ENCODE data around the gene SCAMP4.

Gene SCAMP4

DNA sequence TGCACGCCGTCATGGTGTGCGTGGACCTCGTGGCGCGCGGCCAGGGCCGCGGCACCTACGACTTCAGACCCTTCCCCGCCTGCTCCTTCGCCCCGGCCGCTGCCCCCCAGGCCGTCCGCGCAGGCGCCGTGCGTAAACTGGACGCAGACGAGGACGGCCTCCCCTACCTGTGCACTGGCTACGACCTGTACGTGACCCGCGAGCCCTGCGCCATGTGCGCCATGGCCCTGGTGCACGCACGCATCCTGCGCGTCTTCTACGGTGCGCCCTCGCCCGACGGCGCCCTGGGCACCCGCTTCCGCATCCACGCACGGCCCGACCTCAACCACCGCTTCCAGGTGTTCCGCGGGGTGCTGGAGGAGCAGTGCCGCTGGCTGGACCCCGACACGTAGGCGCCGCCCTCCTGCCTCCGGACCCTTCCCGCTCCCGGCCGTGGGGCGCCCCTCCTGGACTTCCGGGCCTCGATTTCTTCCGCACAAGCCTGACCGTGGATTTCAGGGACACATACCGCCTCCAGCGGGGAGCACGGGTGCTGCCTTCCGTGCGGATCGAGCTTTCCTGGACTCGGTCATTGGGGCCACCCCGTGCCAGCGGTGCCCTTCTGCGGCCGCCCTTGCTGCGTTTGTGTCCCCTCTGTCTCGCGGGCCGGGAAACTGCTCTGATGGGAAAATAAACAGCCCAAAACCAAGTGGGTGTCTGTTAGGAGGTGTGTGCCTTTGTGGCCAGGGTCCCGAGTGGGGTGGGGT, 7.7 kb downstream of the SCAMP4 start:
- DNase-seq (ENCODE audit: low read depth): no peak

DNA sequence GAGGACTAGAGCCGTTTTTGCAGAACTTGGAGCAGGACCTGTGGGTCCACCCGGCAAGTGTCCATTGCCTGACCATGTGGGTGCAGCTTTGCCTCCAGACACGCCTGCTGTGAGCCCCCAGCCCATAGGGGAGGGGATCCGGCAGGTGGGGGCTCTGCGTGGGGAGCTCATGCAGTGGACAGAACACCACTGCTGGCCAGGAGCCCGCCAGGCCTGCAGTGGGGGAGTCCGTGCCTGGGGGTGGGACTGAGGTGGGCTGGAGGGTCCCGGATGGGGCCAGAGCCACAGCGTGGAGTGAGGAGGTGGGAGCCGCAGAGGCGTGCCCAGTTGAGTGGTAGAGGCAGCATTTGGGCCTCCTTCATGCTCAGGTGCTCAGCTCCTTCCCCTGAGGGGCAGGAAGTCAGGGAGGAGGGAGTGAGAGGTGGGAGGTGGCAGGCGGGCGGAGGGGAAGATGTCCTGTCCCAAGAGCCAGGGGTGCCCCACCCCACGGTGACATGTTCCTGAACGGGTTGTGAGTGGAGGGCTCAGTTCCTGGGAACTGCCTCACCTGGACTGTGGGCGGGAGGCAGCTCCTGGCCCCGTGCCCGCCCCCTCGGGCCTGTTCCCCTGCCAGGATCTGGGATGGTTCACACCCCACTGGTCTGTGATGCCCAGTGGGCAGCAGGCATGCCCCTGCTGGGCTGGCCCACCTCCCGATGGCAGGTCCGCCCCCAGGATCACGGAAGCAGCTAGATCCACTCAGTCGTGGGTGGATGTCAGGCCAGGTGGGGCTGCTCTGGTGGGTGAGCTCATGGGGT, 8.8 kb downstream of the SCAMP4 start:
- DNase-seq (ENCODE audit: low read depth): no peak

DNA sequence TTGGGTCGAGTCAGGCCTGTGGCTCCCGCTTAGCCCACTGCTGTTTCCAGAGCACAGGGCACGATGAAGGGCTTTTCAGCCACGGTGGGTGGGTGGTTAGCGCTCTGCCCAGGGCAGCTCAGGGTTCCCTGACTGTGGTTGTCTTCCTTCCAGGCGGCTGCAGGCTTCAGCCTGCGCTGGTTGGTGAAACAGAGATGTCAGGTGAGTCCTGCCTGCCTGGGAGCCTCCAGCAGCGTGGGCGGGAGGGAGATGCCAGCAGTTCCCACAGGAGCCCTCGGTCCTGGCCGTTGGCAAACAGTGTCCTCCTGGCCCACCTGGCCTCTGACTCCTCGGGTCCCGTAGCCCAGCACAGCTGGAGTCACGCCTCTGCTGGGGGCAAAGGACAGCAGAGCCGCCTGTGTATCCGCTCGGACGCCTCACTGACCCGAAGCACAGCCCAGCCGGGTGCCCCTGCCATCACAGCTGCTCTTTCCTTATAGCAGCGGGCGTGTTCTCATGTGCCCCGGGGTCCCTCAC, 9.7 kb downstream of the SCAMP4 start:
- DNase-seq (ENCODE audit: low read depth): no peak

DNA sequence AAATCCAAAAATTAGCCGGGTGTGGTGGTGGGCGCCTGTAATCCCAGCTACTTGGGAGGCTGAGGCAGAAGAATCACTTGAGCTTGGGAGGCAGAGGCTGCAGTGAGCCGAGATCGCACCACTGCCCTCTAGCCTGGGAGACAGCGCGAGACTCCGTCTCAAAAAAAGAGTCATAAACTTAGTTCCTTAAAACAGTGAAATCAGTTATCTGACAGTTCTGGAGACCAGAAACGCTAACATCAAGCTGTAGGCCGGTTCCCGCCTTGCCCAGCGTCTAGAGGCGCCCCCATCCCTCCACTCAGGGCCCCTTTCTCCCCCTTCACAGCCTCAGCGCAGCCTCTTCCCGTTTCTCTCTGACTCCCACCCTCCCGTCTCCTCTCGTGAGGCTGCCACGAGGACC, 11.9 kb downstream of the SCAMP4 start:
- no peak for DNase-seq (ENCODE audit: low read depth)

DNA sequence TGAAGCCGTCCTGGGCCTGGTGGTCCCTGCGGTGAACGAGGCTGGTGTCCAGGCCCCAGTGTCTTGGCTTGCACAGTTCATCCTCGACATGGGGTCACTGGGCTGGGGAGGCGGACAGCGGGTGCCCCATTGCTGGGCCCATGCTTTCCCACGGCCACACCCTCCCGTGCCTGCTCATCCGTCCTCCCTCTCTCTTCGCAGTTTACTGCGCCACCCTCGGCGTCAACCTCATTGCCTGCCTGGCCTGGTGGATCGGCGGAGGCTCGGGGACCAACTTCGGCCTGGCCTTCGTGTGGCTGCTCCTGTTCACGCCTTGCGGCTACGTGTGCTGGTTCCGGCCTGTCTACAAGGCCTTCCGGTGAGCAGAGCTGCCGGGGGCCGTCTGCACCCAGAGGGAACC, 12.7 kb downstream of the SCAMP4 start:
- no peak for DNase-seq (ENCODE audit: low read depth)

DNA sequence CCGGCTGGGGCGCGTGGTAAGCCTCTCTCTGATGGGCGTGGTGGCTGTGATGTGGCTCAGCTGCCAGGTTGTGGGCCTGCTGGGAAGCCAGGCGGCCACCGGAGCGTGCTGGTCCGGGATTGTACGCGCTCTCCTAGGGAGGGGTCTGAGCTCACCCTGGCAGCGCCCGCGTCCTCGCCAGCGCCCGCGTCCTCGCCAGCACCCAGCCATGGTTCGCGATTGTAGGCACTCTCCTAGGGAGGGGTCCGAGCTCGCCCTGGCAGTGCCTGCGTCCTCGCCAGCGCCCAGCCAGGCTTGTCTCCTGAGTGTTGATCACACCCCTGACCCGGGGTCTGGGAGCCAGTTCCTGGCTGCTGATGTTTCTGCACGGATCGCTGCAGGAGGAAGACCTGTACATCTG, 13.8 kb downstream of the SCAMP4 start:
- no peak for DNase-seq (ENCODE audit: low read depth)

DNA sequence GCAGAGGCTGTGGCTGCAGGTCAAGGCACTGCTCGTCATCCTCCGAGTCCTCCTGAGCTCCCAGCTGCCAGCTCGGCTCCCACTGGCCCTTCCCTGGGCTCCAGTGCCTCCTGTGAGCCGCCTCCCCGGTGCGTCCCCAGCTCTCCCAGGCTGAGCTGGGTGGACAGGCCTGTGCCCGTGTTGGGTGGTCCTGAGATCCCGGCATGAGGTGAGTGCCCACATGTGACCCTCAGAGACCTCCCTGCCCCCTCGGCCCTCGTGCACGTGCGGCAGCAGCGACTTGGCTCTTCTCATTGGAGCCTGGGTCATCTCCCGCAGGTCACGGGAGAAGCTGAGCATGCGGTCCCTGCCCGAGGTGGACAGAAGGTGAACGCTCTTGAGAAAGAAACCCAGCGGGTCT, 15.4 kb downstream of the SCAMP4 start:
- DNase-seq (ENCODE audit: low read depth): no peak

DNA sequence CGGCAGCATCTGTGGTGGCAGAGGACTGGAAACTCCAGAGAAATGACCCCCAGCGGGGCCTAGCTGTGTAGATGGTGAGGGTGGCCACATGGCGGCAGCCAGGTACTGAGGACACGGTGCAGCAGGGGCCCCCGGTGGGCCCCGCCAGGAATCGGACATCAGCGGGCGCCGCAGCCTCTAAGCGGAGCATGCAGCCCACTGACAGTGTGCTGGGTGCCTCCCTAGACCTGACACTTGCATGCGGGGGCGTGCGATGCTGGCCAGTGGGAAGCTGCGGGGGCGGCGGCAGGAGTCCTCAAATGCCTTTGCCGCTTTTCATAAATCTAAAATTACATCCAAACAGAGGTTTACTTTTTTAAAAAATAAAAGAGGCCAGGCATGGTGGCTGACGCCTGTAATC, 16.1 kb downstream of the SCAMP4 start:
- DNase-seq (ENCODE audit: low read depth): no peak

DNA sequence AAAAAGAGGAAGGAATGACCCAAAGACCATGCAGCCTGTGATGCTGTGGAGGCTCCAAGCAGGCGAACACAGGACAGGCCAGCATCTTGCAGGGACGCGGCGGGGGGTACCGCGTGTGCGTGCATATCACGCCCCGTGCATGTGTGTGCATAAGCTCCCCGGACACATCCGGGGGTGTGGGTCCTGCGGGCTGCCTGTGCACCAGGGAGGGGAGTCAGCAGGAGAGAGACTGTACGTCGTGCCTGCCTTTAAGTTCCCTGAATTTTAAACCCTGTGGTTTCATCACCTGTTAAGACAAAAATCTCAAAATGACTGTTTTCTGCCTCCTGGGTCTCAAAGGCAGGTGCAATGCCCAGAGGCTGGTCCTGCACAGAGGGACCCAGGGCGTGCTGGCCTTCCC, 16.6 kb downstream of the SCAMP4 start:
- DNase-seq (ENCODE audit: low read depth): no peak

DNA sequence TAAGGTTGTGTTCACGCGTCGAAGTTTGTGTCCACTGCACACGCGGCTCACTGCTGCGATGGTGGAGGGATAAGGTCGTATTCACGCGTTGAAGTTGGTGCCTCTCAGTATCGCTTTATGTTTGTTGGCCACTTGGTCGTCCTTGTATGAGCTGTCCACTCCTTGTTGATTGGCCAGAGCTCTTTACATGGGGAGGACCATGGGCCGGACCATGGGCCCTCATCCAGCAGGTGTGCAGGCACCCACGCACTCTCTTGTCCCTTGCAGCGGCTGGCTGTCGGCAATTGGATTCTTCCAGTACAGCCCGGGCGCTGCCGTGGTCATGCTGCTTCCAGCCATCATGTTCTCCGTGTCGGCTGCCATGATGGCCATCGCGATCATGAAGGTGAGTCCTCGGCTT, 17.6 kb downstream of the SCAMP4 start:
- DNase-seq (ENCODE audit: low read depth): no peak

DNA sequence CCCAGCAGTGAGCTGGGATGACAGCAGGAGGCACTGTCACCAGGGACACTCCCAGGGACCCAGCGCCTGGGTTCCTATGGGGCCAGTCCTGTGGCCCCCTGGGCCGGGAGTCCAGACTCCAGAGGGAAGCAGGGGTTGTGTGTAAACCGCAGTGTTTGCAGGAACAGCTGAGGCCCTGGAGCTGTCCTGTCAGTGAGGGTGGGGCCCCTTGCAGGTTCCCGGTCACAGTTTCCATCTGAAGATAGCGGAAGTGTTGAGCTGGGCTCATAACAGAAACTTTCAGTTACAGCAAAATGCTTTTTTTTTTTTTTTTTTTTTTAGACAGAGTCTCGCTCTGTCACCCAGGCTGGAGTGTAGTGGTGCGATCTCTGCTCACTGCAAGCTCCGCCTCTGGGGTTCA, 18.1 kb downstream of the SCAMP4 start:
- DNase-seq (ENCODE audit: low read depth): no peak

DNA sequence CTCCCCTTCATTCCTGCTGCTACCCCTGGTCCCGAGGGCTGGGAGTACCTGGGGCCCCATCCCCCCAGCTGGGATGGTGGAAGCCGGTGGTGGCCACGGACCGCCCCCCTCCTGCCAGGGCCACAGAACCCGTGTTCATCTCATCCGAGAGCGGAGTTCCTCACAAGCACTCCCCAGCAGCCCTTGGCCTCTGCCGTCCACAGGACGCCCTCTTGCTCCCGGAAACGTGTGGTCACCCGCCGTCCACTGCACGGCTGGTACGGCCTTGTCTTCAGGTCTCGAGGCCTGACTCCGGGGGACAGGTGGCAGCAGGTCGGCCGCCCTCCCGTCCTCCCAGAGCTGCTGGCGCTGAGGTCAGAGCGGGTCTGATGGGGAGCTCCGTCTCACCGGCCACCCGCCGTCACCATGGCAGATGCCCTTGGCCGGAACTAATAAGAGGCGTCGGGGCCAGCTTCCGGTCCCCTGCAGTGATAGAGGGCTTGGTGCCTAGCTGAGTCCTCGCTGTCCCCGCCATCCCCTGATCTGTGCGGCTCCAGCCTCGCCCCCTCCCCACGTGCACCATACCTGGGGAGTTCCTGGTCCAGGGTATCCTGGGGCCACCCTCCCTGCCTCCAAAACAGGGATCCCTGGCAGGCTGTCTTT, 19.2 kb downstream of the SCAMP4 start:
- no peak for DNase-seq (ENCODE audit: low read depth)

DNA sequence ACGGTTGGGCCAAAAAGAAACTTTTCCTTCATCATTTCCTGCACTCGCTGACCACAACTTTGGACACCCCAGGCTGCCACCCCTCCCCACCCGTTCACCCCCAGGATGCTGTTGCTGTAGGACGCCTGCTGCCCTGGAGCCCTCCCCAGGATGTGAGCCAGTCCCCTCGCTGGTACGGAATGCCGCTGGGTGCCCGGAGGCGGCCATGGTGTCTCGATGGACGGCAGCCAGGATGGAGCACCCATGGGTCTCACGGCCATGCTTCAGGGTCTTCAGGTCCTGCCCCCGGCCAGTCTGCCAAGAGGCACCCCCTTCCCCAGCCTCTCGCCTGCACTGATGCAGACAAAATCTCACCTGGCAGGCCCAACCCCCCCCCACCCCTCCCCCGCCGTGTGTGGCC, 20.3 kb downstream of the SCAMP4 start:
- DNase-seq (ENCODE audit: low read depth): no peak

DNA sequence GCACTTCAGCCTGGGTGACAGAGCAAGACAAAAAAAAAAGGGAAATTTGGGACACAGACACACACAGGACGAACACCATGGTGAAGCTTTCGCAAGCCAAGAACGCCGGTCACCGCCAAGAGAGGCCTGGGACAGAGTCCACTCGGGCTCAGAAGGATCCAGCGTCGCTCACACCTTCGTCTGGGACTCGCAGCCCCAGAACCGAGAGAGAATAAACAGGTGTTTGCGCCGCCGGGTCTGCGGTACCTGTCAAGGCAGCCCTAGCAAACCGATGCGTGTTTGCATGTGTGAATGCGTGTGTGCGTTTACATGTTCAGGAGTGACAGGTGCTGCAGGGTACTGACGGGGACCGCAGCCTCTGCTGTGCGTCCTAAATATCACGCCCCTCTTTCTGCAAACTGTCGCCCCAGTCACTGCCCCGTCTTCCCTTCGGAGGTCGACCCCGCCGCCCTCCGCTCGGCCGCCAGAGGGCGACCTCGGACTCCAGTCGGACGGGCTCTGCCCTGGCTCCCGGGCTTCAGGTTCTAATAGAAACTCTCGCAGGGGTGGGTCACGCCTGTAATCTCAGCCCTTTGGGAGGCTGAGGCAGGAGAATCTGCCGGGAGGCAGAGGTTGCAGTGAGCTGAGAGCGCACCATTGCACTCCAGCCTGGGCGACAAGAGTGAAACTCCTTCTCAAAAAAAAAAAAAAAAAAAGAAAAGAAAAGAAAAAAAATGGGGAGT, 24.0 kb downstream of the SCAMP4 start:
- DNase-seq (ENCODE audit: low read depth): peak; percentile 68

DNA sequence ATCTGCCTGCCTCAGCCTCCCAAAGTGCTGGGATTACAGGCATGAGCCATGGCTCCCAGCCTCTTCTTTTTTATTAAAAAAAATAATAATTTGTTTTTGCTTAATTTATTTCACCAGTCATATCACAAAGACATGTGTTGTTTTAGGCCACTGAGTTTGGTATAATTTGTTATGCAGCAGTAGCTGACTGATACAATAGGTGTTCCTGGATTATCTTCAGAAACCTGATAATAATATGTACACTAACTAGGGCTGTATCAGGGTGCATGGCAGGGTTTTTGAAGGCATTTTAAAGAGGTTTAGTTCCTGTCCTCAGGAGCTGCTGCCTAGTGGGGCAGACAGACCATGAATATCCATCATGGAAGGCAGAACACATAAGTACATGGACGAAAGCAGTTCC, 26.2 kb downstream of the SCAMP4 start:
- no peak for DNase-seq (ENCODE audit: low read depth)

DNA sequence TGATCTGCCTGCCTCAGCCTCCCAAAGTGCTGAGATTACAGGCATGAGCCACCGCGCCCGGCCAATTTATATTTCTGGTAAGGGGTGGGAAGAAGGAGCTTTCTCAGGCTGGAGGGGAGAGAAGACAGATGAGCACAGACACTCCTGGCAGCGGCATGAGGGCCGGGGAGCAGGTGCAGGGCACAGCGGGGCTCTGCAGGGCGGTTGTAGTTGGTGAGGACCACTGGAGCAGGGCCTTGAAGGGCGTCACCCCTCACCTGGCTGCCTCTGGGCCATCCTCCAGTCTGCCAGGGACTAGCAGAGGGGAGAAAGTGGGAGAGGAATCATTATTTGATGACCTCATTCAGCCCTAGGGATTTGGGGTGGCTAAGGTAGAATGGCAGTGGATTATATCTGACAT, 27.2 kb downstream of the SCAMP4 start:
- no peak for DNase-seq (ENCODE audit: low read depth)

DNA sequence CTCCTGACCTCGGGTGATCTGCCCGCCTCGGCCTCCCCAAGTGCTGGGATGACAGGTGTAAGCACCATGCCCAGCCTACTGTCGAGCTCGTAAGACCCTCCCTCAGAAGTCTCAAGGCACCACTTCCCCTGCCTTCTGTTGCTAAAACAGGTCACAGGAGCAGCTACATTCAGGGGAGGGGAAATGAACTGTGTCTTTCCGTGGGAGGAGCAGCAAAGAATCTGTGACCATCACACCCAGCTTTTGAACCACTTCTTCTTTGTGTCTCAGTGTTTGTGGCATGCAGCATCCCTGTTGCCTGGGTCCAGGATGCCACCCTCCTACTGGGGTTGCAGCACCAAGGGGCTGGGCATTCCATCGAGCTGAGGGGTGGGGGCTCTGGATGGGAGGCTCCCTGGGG, 28.0 kb downstream of the SCAMP4 start:
- no peak for DNase-seq (ENCODE audit: low read depth)

DNA sequence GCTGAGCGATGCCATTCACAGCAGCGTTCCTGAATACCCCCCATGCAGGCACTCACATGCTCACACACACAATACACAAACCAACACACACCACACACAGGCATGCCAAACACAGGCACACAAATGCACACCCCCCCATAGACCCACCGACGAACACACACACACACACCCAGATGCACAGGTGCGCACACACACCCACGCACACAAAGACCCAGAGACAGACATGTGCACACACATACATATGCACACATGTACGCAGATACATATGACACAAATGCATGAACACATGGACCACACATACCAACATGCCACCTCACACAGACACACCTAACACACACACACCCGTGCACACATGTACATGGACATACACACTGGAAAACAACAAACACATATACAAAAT, 28.7 kb downstream of the SCAMP4 start:
- DNase-seq (ENCODE audit: low read depth): no peak

DNA sequence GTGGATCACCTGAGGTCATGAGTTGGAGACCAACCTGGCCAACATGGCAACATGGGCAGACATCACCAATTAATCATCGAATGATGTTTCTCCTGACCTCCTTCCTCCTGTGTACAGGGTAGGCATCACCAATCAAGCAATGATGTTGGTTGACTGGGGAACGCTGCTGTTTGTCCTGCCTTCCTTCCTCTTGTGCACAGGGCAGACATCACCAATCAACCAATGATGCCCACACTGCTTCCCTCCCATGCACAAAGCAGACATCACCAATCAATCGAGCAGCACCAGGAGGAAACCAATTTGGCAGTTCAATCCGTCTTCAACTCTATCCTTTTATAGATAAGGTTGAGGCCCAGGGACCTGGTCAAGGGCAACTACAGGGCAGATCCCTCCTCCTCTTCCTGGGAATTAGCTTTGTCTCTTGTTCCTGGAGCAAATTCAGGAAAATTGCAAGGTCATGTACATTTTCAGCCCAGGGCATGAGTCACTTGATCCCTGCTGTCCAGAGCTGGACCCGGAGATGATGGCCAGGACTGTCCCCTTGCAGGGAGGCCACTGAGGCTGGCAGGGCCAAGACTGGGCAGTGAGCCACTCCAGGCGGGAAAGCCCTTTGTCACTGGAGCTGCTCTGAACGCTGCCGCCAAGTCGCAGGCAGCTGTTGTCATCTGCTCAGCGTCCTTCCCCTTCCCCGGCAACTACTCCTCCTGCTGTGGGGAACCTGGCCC, 30.4 kb downstream of the SCAMP4 start:
- DNase-seq (ENCODE audit: low read depth): no peak

DNA sequence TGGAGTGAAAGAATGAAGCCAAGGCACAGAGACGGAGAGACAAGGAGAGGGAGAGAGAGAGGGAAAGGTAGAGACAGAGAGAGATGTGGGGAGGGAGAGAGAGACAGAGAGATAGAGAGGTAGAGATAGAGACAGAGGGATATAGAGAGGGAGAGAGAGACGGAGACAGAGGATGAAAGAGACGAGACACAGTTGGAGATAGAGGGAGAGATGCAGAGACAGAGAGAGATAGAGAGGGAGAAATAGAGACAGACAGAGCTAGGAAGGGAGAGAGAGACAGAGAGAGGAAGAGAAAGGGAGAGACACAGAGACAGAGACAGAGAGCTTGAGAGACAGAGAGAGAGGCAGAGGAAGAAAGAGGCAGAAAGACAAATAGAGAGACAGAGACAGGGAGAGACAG, 31.2 kb downstream of the SCAMP4 start:
- DNase-seq (ENCODE audit: low read depth): no peak

DNA sequence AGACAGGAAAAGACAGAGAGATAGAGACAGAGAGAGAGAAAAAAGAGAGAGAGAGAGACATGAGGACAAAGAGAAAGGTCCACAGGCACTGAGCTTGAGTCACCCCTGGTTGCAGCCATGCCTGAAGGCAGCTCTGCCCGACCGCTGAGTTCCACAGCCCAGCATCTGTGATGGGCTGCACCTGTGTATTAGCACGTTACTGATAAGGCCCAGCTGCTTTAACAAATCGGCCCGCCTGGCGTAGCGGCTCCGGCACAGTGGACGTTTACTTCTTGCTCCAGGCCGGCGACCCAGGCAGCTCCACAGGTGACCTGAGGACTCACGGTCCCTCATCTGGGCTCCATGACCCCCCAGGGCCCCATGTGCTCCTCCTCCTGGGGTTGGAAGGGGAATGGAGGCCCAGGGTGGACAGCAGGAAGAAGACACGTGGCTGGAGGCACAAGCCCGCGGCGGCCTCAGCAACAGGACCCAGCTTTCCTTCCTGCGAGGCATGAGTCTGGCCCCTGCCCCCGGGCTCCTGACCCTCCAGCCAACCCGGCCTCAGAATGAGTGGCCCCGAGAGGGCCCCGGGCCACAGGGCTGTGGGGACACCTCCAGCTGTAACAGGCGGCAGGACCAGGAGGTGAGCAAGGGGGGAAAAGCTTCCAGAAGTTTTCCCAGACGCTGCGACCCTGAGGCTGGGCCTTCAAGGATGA, 31.9 kb downstream of the SCAMP4 start:
- DNase-seq (ENCODE audit: low read depth): no peak

All from stimulated activated CD8-positive, alpha-beta memory T cell treated with anti-CD3 and anti-CD28 coated beads, Interleukin-12 subunit alpha, Interleukin-12 subunit beta, amount 100 ng/mL, for 4 hours (primary cell).